ENCODE results near the gene RHOB. TPM values are rescaled to one million over a fixed set of nuclear protein-coding genes. Genes with fewer than 3 reads are reported as not detected.

The RHOB gene
- total RNA-seq: 1,000 to 10,000 TPM; 1,356 to 1,875 (median 1,699) TPM

GRCh38 chr2:20446917-20447436 is at the start of gene RHOB:
Gene RHOB, plus strand, starts transcription at chr2:20447074. Its CDS starts 392 bp downstream, at chr2:20447466.
- peak within 1 kb of the TSS; percentile 95 to 99 (median 98) for H3K27ac ChIP-seq
- DNase-seq (ENCODE audit: low spot score in 2 of 2): peak; percentile 96 to 99
- TF ChIP-seq, protein P1, sequence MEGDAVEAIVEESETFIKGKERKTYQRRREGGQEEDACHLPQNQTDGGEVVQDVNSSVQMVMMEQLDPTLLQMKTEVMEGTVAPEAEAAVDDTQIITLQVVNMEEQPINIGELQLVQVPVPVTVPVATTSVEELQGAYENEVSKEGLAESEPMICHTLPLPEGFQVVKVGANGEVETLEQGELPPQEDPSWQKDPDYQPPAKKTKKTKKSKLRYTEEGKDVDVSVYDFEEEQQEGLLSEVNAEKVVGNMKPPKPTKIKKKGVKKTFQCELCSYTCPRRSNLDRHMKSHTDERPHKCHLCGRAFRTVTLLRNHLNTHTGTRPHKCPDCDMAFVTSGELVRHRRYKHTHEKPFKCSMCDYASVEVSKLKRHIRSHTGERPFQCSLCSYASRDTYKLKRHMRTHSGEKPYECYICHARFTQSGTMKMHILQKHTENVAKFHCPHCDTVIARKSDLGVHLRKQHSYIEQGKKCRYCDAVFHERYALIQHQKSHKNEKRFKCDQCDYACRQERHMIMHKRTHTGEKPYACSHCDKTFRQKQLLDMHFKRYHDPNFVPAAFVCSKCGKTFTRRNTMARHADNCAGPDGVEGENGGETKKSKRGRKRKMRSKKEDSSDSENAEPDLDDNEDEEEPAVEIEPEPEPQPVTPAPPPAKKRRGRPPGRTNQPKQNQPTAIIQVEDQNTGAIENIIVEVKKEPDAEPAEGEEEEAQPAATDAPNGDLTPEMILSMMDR (IDR thresholded peaks at IDR 0.05): peak in 2 of 5 experiments; percentile 59 to 61
- TF ChIP-seq EP300 (IDR thresholded peaks at IDR 0.05): peak; percentile 80 to 100
- peak; percentile 99 for TF ChIP-seq POLR2A (IDR thresholded peaks at IDR 0.05)
- 0% methylated on average over 2 to 11 of the region's 60 CpGs for WGBS, 2 donors
- no peaks in the 10 kb centered on the region for H3K9me3 ChIP-seq
- H3K36me3 ChIP-seq: peaks cover 8 to 20% (median 9%) of the 10 kb centered on the region in 3 donors
- no peaks in the 10 kb centered on the region for H3K27me3 ChIP-seq
- H3K4me3 ChIP-seq: peak within 1 kb of the TSS; percentile 68 to 93 (median 86)
- H3K4me1 ChIP-seq: peaks cover 0 to 45% (median 11%) of the 10 kb centered on the region in 4 donors

- Histone ChIP-seq H3K9me3 (no peaks in the 10 kb centered on the region), H3K27ac (no peak overlapping the region), H3K27me3 (no peaks in the 10 kb centered on the region), H3K4me1 (no peaks in the 10 kb centered on the region), H3K4me3 (no peak overlapping the region), H3K36me3 (no peaks in the 10 kb centered on the region)
- TF ChIP-seq POLR2A (IDR thresholded peaks at IDR 0.05): no peak
- TF ChIP-seq EP300 (IDR thresholded peaks at IDR 0.05): no peak
- TF ChIP-seq, protein P1 (IDR thresholded peaks at IDR 0.05): no peak
- whole genome bisulfite sequencing, 2 donors: 88 to 91% methylated on average over 5 of the region's 5 CpGs
- no peak for DNase-seq (ENCODE audit: low spot score in 2 of 2)
Measured at GRCh38 chr2:20397811-20398447, 48.9 kb upstream of the RHOB start.

DNA sequence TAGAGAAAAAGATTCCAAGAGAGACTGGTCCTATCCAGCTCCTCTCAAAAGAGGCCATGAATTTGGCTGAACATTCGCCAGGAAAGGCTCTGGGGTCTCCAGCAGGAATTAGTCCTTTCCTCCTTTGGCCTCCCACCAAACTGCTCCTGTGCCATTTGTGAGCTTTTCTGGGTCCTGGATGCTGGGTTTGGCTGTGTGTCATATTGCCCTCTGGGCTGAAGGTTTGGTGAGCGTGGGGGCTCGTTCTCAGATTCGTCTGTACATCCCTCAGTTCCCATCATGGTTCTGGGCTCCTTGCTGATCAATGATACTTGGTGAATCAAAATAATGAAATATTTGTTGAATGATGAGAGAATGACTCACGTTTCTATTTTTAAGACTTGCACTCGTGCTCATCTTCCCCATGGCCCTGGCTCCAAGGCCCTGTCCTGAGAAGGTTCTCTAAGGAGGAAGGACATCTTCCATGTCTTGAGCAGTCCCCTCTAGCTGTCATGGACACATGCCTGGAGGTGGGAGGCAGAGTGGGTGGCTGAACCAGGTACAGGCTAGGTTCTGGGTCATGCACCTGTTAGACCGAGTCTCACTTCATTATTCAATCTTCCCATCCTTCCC is 47.8 kb upstream of the RHOB start:
- Histone ChIP-seq H3K27ac (no peak overlapping the region), H3K4me1 (no peaks in the 10 kb centered on the region), H3K36me3 (no peaks in the 10 kb centered on the region), H3K9me3 (no peaks in the 10 kb centered on the region), H3K27me3 (no peaks in the 10 kb centered on the region), H3K4me3 (no peak overlapping the region)
- 69 to 73% methylated on average over 7 of the region's 7 CpGs for WGBS, 2 donors
- TF ChIP-seq, protein P1 (IDR thresholded peaks at IDR 0.05): no peak
- TF ChIP-seq POLR2A (IDR thresholded peaks at IDR 0.05): no peak
- TF ChIP-seq EP300 (IDR thresholded peaks at IDR 0.05): no peak
- DNase-seq (ENCODE audit: low spot score in 2 of 2): no peak

DNA sequence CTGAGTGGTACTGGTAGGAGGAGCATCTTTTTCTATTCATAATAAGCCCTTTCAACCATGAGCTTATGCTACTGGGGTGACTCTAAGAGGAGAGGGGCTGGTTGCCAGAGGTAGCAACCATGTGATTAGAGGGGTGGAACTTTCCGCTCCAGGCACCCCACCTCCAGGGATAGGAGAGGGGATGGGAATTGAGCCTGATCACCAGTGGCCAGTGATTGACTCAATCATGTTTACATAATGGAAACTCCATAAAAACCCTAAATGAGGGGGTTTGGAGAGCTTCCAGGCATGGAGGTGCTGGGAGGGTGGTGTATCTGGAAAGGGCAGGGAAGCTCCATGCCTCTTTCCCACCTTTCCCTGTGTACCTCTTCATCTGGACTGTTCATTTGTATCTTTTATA is 46.6 kb upstream of the RHOB start:
- Histone ChIP-seq H3K9me3 (no peaks in the 10 kb centered on the region), H3K4me1 (no peaks in the 10 kb centered on the region), H3K4me3 (no peak overlapping the region), H3K27me3 (no peaks in the 10 kb centered on the region), H3K27ac (no peak overlapping the region), H3K36me3 (no peaks in the 10 kb centered on the region)
- WGBS, 2 donors: 86% methylated on average over 1 of the region's 1 CpG; no CpG with 5 or more reads in 1 of the 2 donors
- DNase-seq (ENCODE audit: low spot score in 2 of 2): no peak
- no peak for TF ChIP-seq EP300 (IDR thresholded peaks at IDR 0.05)
- TF ChIP-seq POLR2A (IDR thresholded peaks at IDR 0.05): no peak
- TF ChIP-seq, protein P1 (IDR thresholded peaks at IDR 0.05): no peak

All from tibial nerve (tissue), 4 donors.